Head of caudate nucleus (tissue), 42 donors: ENCODE results near the gene DEFB123.
A peak's percentile ranks its signal among the peaks of the same experiment; 100 is the strongest.

Source experiments
- DNase-seq, 42 donors: peaks; one replicate each; pipeline versions ENCODE4 v3.0.0 to v3.0.0-alpha.2; 2020 to 2021; ENCODE audit warnings: mixed read lengths in 7 of 42
- intact Hi-C: fragments of 100-400 bp; cut with DNase I; formaldehyde crosslinking; loops from one replicate; pipeline ENCODE4 v1.15.0; 2022

The DEFB123 gene

DNA sequence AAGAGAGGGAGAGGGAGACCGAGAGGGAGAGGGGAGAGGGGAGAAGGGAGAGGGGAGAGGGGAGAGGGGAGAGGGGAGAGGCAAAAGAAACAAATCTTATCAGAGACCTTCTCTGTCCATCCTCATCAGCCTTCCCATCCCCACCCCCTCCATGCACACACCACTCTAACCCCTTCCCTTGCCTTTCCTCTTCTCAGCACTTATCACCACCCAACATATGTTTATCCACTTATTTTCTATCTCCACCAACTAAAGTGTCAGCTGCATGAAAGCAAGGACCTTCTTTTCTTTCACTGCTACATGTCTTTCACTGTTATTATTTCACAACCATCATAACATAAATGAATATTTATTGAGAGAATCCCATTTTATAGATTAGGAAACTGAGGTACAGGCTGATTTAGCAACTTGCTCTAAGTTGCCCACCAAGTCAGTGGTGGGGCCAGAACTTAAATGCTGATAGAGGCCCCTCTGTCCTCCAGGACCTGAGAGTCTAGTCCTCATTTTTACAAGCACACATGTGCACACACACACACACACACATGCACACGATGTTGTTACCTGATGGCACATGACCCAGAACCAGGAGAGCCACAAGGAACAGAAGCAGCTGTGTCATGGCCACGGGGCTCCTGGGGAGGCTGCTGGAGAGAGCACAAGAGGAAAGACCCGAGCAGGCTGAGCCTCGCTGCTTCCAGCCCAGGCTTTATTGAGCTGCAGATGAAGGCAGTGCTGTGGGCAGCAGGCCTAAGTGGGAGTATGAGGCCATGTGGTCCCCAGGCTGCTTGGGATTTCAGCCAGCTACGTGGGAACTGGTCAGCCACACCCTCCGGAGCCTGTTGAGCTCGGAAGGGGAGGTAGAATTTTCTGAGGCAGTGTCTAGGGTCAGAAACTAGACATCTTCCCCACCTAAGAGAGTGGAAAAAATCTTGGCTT, 32.2 kb downstream of the DEFB123 start:
- no peak for DNase-seq

DNA sequence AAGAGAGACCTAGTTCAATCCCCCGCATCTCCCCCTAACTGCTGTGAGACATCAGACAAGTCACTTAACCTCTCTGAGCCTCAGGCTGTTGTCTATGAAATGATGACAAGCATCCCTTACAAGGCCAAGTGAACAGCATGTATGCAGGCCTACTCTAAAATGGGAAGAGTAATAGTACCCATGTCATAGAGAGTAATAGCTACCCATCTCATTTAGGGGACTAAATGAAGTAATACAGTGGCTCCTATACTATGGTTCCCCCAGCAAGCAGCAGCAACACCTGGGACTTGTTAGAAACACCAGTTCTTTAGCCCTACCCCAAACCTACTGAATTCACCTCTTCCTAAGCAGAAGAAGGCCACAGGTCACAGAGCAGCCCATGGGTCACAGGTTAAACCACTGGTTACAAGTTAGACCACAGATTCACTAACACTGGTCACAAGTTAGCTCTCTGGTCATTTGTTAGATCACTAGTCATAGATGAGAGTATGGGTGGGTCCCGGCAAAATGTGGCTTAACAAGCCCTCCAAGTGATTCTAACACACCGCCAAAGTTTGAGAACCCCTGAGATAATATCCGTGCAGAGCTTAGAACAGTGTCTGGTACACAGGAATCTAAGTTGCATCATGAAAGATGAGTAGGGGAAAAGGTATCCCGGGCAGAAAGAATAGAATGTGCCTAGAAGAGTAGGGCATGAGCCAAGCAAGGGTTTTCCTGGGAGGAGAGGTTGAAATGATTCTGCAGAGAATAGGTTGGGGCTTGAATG, 33.1 kb downstream of the DEFB123 start:
- no peak for DNase-seq
- intact Hi-C loops: no loop called here

More for the DNA sequence above, 32.2 kb downstream of the DEFB123 start:
- intact Hi-C loops: no loop called here

DNA sequence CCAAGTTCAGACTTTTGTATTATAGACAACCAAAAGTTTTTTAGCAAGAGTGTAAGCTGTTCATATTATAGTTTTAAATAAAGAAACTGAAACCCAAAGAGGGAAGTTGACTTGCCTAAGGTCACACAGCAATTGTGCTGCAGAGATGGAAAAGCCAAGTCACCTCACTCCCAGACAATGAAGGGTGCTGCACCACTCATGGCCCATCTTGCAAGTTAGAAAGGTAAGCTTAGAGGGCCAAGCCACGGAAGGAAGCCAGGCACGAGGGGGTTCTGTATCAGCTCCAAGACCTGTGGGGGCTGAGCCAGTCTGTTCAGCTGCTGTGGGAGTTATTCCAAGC, 33.6 kb downstream of the DEFB123 start:
- intact Hi-C loops: no loop called here
- DNase-seq: no peak

DNA sequence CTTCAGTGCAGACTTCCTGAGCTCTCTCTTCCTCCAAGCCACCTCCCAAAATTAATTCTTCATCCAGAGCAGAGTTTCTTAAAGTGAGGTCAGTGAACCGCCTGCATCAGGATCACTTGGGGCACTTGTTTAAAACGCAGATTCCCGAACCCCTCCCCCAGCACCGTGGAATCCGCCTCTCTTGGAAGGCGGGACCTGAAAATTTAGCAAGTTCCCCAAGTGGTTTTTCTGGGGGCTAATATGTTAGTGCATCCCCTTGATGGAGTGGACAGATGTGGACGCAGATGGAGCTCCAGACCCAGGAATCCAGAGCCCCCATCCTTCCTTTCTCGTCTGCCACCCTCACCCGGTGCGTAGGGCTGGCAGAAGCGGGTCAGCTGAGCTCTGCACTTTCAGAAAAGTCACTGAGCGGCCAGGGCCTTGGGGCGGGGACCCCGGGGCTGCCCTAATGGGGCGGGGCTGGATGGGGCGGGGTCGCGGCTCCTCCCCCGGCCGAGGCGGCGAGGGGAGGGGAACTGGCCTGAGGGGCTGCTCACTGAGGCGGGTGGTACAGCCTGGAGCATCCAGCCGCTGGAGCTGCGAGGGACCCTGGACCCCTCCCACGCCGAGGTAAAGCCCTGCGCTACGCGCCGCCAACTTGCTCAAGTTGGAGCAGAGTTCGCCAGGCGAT, 34.5 kb downstream of the DEFB123 start, which contains the start of the genes DEFB124 and REM1:
Gene DEFB124 (minus strand): TSS at position 370 of the 670 bp plus-strand sequence. CDS start 2,114 bp downstream, outside the sequence.
Gene REM1 (plus strand): TSS at position 531 of the 670 bp plus-strand sequence. CDS start 1,158 bp downstream, outside the sequence.
- DNase-seq: no peak
- intact Hi-C loops: no loop called here

DNA sequence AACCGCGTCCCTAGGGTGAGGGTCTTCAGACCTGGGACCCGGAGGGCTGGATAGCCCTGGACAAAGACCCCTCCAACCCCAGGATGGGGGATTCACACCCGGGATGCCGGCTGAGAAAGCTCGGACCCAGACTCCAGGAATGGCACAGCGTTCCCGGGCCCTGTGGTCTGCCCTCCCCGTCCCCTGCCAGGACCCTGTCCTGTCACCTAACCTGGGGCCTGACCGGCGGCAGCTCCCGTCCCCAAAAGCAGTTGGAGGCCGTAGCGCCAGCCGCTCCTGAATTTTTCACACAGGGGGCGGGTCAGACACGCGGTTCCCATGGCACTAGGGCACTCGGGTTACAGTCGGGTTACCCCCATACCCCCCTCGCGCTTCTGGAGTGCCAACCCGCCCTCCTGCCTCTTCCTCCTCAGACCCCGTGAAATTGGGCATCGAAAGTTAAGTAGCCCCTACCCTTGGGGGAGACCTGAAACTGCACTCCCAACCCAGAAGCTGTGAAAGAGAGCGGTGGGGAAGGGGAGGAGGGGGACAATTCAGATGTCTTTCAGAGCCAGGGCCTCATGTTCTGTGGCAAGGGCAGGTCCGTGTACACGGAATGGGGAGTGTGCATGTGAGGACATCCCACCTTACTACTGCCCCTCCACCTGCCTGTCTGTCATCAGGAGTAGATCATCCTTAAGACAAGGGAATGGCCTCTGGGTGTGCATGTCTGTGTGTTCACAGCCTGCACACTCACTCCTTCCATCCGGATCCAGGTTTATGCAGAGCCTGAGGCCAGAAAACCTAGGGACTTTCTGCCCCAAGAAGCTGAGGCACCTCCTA, 35.3 kb downstream of the DEFB123 start:
- DNase-seq: no peak
- intact Hi-C loops: no loop called here

DNA sequence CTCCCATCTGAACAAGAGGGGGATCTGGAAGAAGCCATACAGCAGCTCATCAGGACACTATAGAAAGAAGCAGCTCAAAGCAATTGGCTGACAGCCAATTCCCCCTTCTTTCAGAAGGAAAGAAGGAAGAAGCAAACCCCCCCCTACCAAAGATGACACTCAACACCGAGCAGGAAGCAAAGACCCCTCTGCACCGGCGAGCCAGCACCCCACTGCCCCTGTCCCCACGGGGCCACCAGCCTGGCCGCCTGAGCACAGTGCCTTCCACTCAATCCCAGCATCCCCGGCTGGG, 35.8 kb downstream of the DEFB123 start:
- intact Hi-C loops: no loop called here
- no peak for DNase-seq

DNA sequence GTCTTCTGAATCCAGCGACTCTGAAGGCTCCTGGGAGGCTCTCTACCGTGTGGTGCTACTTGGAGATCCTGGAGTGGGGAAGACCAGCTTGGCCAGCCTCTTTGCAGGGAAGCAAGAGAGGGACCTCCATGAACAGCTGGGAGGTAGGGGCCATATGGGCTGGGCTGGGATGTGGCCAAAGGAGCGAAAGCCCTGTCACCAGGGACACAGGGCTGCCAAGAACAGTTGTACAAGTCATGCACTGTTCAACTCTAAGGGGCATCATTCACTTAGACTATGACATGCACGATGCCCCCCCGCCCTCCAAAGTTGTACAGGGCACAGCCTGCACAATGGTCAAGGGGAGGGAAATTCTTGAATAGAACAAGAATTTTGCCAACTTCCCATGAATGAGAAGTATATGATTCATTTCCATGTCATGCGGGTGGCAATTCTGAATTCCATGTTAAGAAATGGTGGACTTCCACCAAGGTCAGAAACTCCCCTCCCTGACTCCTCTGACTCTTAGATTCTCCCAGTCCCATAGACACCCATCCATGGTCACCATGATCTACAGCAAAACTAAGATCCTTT, 36.3 kb downstream of the DEFB123 start:
- intact Hi-C loops: no loop called here
- DNase-seq: no peak

DNA sequence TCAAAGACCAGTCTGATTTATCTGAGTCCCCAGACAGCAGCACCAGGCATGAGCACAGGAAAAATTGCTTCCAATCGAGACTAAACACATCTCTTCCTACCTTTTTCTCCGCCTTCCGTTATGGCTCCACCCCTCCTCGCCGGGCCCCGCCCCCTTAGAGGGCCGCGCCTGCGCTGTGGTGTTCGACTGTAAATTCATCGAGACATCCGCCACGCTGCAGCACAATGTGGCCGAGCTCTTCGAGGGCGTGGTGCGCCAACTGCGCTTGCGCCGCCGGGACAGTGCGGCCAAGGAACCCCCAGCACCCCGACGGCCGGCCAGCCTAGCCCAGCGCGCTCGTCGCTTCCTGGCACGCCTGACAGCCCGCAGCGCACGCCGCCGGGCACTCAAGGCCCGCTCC, 43.6 kb downstream of the DEFB123 start:
- DNase-seq: no peak
- intact Hi-C loops: no loop called here

DNA sequence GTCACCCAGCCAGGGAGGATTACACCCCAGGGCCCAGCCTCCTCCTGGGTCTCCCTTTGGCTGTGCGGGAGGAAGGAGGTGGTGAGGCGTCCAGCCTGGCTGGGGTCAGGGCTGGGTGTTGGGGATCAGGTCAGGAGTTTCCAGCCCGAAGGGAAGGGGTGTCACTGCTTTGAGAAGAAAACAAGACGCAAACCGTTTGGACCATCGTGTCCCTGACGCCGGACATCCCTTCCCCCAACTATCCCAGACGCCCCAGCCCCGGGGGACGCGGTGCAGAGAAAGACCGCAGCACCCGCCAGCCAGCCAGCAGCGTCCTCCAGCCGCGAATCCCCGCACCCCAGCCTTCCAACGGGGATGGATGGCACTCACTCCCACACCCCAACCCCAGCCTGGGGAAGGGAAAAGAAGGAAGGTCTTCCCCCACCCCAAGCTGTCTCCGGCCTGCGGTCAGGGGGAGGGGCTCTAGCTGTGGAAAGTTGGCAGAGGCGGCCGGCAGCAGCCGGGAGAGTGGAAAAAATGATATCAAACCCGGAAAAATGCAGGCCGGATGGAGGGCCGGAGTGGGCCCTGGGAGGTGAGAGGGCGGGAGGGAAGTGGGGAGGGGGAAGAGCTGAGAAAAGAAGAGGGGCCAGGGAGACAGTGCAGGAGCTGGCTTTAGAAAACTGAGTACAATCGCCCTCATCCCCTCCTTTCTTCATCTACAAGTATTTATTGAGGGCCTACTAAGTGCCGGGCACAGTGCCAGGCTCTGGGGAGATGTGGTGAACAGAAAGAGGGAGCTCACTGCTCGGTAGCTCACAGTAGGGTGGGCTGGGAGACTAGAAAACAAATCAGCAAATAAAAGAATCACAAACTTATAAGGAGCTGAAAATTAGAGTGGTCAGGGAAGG, 45.3 kb downstream of the DEFB123 start:
- peak in 1 of 42 donors; percentile 4 for DNase-seq
- intact Hi-C loops: no loop called here

DNA sequence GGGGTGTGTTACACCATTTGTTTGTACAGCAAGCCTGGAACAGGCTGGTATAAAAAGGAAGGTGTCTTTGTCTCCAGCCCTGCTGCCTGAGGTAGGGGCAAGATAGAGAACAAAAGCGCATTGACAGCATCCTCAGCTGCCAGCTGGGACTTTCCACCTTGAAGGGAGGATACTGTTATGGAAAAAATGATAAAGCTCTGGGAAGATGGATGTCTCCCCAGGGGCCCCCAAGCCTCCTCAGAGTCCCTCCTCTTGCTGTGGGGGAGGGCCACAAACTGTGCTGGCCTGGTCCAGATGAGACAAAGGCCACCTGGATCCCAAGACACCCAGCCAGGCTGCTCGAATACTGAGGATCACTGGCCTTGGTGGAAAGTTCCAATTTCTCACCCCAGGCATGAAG, 47.7 kb downstream of the DEFB123 start:
- intact Hi-C loops: no loop called here
- DNase-seq: no peak

DNA sequence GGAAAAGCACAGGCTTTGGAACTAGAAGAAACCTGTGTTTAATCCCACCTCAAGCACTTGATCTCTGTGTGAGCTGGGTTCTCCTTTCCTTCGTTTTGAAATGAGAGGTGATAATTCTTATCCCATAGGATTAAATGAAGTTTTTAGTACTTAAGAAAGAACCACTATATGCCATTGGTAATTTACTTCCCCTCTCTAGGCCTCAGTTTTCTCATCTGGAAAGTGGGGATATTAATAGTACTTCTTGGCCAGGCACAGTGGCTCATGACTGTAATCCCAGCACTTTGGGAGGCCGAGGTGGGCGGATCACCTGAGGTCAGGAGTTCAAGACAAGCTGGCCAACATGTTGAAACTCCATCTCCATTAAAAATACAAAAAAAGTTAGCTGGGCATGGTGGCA, 48.7 kb downstream of the DEFB123 start:
- DNase-seq: no peak

DNA sequence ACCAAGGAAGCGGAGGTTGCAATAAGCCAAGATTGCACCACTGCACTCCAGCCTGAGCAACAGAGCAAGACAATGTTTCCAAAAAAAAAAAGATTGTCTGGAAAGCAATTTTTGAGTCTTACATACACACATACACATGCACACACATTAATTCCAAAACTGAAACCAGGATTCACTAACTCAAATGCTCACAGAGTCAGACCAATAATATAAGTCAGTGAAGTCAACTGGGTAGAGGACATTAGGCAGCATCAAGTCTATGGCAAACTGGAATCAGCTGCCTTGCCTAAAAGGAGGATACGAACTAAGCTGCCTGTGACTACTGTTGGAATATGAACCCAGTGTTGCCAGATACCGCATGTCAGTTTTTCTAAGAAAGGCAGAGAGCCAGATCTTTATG, 50.3 kb downstream of the DEFB123 start:
- intact Hi-C loops: no loop called here
- no peak for DNase-seq

More for the DNA sequence above, 48.7 kb downstream of the DEFB123 start:
- intact Hi-C loops: no loop called here

DNA sequence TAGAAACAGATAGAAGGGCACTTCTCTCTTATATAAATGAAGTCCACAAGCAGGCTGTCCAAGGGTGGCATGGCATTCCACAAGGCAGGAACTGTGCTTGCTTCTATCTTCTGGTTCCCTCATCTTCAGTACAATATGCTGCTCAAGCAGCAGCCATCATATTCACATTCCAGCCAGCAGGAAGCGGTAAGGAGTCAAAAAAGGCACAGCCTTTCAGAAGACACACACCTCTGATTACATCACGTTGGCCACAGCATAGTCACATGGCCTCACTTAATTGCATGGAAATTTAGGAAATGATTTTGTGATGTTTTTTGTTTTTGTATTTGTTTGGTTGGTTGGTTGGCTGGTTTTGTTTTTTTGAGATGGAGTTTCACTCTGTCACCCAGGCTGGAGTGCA, 53.7 kb downstream of the DEFB123 start:
- DNase-seq: no peak
- intact Hi-C loops: no loop called here

DNA sequence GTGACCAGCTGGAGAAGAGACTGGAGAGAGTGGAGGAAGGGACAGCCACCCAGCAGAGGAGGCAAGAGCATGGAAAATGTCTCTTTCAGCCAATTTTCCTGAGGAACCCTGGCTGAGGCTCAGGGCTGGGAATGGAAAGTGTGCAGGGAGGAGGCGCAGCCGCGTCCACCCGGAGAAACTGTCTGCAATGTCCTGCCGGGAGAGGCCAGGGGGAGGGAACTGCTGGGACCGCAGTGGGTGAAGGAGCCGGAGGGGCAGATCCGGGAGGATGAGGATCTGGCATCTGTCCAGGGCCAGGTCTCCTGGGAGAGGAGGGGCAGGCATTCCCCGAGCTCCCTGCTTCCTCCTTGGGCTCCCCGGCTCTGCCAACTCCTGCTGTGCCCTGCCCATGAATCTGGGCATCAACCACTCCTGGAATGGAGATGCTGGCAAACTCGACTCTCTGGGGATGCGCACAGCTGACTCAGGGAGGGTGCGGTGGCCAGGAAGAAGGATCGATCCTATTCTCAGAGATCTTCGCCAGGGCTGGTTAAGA, 56.4 kb downstream of the DEFB123 start:
- intact Hi-C loops: no loop called here
- DNase-seq: no peak

DNA sequence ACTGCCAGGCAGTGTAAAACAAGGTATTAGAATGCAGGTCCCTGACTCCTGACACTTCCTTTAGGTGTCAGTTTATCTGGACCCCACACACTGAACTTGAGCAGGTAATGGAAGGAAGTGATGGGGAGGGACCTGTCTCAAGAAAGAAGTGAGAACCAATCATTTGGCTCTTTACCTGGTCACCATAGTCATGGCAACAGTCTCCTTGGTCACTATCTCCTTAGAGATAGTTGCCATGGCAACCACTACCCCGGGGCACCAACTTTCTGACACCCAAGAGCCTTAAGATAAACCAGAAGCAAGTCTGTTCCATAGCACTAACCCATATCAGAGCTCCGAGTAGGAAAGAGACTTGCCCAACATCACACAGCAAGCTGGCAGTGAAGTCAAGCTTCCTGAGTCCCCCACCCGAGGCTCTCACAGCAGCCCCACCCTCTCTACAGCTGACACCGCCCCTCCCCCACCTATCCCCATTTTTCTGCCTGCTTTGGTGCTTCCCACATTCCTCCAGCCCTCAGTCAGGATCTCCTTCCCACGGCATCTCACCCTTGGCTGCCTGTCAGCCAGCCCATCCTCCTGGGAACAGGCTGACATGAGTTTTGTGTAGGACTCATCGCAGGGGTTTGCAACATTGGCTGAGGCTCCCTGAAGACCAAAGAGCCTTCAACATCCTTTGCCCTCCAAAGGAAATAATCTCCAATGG, 57.6 kb downstream of the DEFB123 start:
- DNase-seq: peak in 4 of 42 donors; percentile 8 to 23 (median 14)
- intact Hi-C loops: no loop called here
